ENCODE data around the gene KRT74. TPM values are rescaled to one million over a fixed set of nuclear protein-coding genes. Genes with fewer than 3 reads are reported as not detected.

Gene KRT74
- total and polyA plus RNA-seq, 2 of the 8 experiments (the other 6 are each of a cell fraction or from before 2014, with no cell fraction given) = not detected

DNA sequence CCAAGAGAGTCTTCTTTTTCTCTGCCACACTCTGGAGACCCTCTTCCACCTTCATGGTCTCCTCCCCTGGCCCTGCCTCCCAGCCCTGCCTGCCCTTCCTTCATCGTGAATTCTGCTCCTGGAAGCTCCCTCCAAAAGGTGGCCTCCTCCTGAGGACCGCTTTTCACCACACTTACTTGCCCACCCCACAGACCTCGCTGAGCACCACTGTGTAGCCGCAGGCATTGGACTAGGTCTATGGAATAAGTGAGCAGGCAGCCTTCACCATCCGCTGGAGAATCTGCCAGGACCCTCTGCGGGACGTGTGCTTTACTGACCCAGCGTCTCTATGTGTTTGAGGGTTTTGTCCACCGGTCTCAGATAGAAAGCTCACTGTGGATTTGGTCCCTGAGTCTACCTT is 43.8 kb downstream of the KRT74 start (continued):
- TF ChIP-seq SIRT6 (IDR thresholded peaks at IDR 0.05; ENCODE audit: low read length) (no peak), TAF1 (IDR thresholded peaks at IDR 0.05; ENCODE audit: low read depth, low read length) (no peak), BRCA1 (IDR thresholded peaks at IDR 0.05; ENCODE audit: low read depth, low read length) (no peak)
